ENCODE results near the gene NPEPL1. TPM values are rescaled to one million over a fixed set of nuclear protein-coding genes. Genes with fewer than 3 reads are reported as not detected.
"Not testable (repeated sequence)": the region's sequence is repeated elsewhere in the genome, so short reads cannot be mapped to it uniquely, and the experiment has no call there.

NPEPL1 gene
- total RNA-seq, 2 experiments from 2014 or later: 14.3 to 14.5 TPM

GRCh38 chr20:58756450-58756775 is 63.8 kb downstream of the NPEPL1 start:
- CTCF ChIA-PET: no interaction called here
- Mint-ChIP-seq H3K36me3 (ENCODE audit: low read depth) (no peaks in the 10 kb centered on the region), H3K9me3 (no peaks in the 10 kb centered on the region), H3K4me3 (no peak overlapping the region), H3K27ac (no peak overlapping the region), H3K4me1 (ENCODE audit: low read depth) (no peaks in the 10 kb centered on the region), H3K27me3 (ENCODE audit: low read depth) (peaks cover 9% of the 10 kb centered on the region)
- no peak for DNase-seq
- intact Hi-C loops (cut with micrococcal nuclease): no loop called here

DNA sequence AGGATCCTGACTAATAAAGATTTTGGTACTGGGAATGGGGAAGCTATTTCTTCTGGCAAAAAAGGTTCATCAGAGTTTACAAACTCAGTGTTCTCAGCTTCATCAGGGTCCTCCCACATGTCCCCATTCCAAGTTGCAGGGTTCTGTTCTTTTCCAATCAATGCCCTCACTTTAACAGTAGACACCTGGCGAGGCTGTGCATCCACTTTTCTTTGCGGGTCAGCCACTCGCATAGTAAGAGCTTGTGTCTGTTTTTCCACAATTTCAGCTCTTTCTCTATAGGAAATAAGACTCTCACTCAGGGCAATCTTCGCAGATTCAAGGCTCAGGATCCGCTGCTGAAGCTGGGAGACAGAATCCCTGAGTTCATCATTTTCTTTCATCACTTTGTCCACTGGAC is 65.0 kb downstream of the NPEPL1 start:
- H3K27ac Mint-ChIP-seq; intact Hi-C loops (cut with micrococcal nuclease); H3K4me1 Mint-ChIP-seq (ENCODE audit: low read depth); H3K4me3 Mint-ChIP-seq; H3K9me3 Mint-ChIP-seq; CTCF ChIA-PET; DNase-seq; H3K36me3 Mint-ChIP-seq (ENCODE audit: low read depth); H3K27me3 Mint-ChIP-seq (ENCODE audit: low read depth): not testable (repeated sequence)

- CTCF ChIA-PET: no interaction called here
These were observed 67.3 kb downstream of the NPEPL1 start for GRCh38 chr20:58759947-58760346.

DNA sequence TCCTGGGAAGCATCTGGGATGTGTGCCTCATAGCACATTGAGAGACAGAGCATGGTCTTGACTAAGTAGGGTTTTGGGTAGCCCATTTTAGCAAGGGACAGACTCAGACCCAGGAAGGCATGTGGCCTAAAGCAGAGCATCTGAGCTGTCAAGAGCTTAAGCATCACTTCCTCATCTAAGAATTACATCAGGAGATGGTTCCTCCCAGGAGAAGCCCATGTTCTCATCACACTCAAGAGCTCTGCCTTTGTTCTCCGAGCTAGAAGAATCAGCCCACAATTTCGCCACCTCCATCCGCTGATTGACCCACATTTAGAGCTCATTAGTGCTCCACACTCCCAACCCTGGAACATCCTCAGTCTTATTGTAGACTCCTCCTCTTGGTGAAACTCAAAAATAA is 68.3 kb downstream of the NPEPL1 start:
- intact Hi-C loops (cut with micrococcal nuclease): no loop called here
- no peak for DNase-seq
- CTCF ChIA-PET: no interaction called here
- Mint-ChIP-seq H3K27me3 (ENCODE audit: low read depth) (peaks cover 20% of the 10 kb centered on the region), H3K27ac (no peak overlapping the region), H3K9me3 (no peaks in the 10 kb centered on the region), H3K4me3 (no peak overlapping the region), H3K36me3 (ENCODE audit: low read depth) (no peaks in the 10 kb centered on the region), H3K4me1 (ENCODE audit: low read depth) (no peaks in the 10 kb centered on the region)

More at GRCh38 chr20:58759947-58760346, 67.3 kb downstream of the NPEPL1 start:
- no peak overlapping the region for H3K4me3 Mint-ChIP-seq
- H3K9me3 Mint-ChIP-seq: no peaks in the 10 kb centered on the region
- H3K36me3 Mint-ChIP-seq (ENCODE audit: low read depth): no peaks in the 10 kb centered on the region
- H3K4me1 Mint-ChIP-seq (ENCODE audit: low read depth): no peaks in the 10 kb centered on the region
- H3K27me3 Mint-ChIP-seq (ENCODE audit: low read depth): peaks cover 14% of the 10 kb centered on the region
- intact Hi-C loops (cut with micrococcal nuclease): no loop called here
- DNase-seq: no peak
- no peak overlapping the region for H3K27ac Mint-ChIP-seq

GRCh38 chr20:58762120-58762519 is 69.5 kb downstream of the NPEPL1 start:
- H3K4me1 Mint-ChIP-seq (ENCODE audit: low read depth): no peaks in the 10 kb centered on the region
- H3K27me3 Mint-ChIP-seq (ENCODE audit: low read depth): peaks cover 20% of the 10 kb centered on the region
- intact Hi-C loops (cut with micrococcal nuclease): no loop called here
- H3K27ac Mint-ChIP-seq: no peak overlapping the region
- no peaks in the 10 kb centered on the region for H3K36me3 Mint-ChIP-seq (ENCODE audit: low read depth)
- H3K4me3 Mint-ChIP-seq: no peak overlapping the region
- CTCF ChIA-PET: interaction anchor here (0.6 kb wide), 1 partner anchor 12 kb away, joined by 3 read pairs; no protein-coding TSS in a partner anchor
- DNase-seq: no peak
- no peaks in the 10 kb centered on the region for H3K9me3 Mint-ChIP-seq

- no peaks in the 10 kb centered on the region for H3K4me1 Mint-ChIP-seq (ENCODE audit: low read depth)
- H3K27me3 Mint-ChIP-seq (ENCODE audit: low read depth): peaks cover 22% of the 10 kb centered on the region
- CTCF ChIA-PET: no interaction called here
- no peak overlapping the region for H3K27ac Mint-ChIP-seq
- intact Hi-C loops (cut with micrococcal nuclease): no loop called here
- no peaks in the 10 kb centered on the region for H3K36me3 Mint-ChIP-seq (ENCODE audit: low read depth)
- H3K9me3 Mint-ChIP-seq: no peaks in the 10 kb centered on the region
- no peak overlapping the region for H3K4me3 Mint-ChIP-seq
- DNase-seq: no peak
These were observed 70.5 kb downstream of the NPEPL1 start for GRCh38 chr20:58763076-58763475.

Other genes with a start within 250 kb of the NPEPL1 start
- not detected for gene APCDD1L, start 177.4 kb upstream of the NPEPL1 start, total RNA-seq
- 100 to 1,000 TPM; 127 TPM for gene STX16, start 41.5 kb upstream of the NPEPL1 start, total RNA-seq
- gene GNAS-AS1, start 158.1 kb downstream of the NPEPL1 start, total RNA-seq: 1 to 10 TPM; 1.6 to 1.9 TPM
- gene GNAS, start 159.9 kb downstream of the NPEPL1 start, total RNA-seq: 100 to 1,000 TPM; 770 to 802 TPM

All from activated naive CD4-positive, alpha-beta T cell treated with anti-CD3 and anti-CD28 coated beads for 36 hours (primary cell).